ENCODE data around the gene RWDD4.

The RWDD4 gene

GRCh38 chr4:183610033-183610432 lies 49.0 kb downstream of the RWDD4 start:
- ATAC-seq (ENCODE audit: low read depth) (peak; percentile 29; the same call in 1 of the 3 replicates), DNase-seq (ENCODE audit: low spot score) (no peak)
- no peaks in the 10 kb centered on the region for H3K9me3 ChIP-seq (ENCODE audit: severe bottlenecking)
- no peaks in the 10 kb centered on the region for H3K27me3 ChIP-seq (ENCODE audit: insufficient read depth, poor library complexity, severe bottlenecking)
- H3K4me3 ChIP-seq (ENCODE audit: severe bottlenecking) = no peak overlapping the region
- peaks cover 4% of the 10 kb centered on the region for H3K4me1 ChIP-seq (ENCODE audit: insufficient read depth, poor library complexity, severe bottlenecking)
- H3K36me3 ChIP-seq (ENCODE audit: low read depth) = no peaks in the 10 kb centered on the region
- no peak for TF ChIP-seq CTCF (IDR thresholded peaks at IDR 0.05; ENCODE audit: poor library complexity, severe bottlenecking)
- no peak overlapping the region for H3K27ac ChIP-seq (ENCODE audit: poor library complexity, severe bottlenecking)

- no peak for DNase-seq (ENCODE audit: low spot score)
These were observed 49.8 kb downstream of the RWDD4 start for GRCh38 chr4:183609151-183609550.

GRCh38 chr4:183607894-183608293 lies 51.1 kb downstream of the RWDD4 start:
- no peak for TF ChIP-seq CTCF (IDR thresholded peaks at IDR 0.05; ENCODE audit: poor library complexity, severe bottlenecking)
- H3K36me3 ChIP-seq (ENCODE audit: low read depth) = no peaks in the 10 kb centered on the region
- H3K9me3 ChIP-seq (ENCODE audit: severe bottlenecking) = no peaks in the 10 kb centered on the region
- H3K4me3 ChIP-seq (ENCODE audit: severe bottlenecking) = no peak overlapping the region
- DNase-seq (ENCODE audit: low spot score) (no peak), ATAC-seq (ENCODE audit: low read depth) (peak; percentile 56; the same call in 2 of the 3 replicates)
- no peaks in the 10 kb centered on the region for H3K27me3 ChIP-seq (ENCODE audit: insufficient read depth, poor library complexity, severe bottlenecking)
- H3K4me1 ChIP-seq (ENCODE audit: insufficient read depth, poor library complexity, severe bottlenecking) = peaks cover 4% of the 10 kb centered on the region
- peak overlapping the region; percentile 11 for H3K27ac ChIP-seq (ENCODE audit: poor library complexity, severe bottlenecking)

More at GRCh38 chr4:183609151-183609550, 49.8 kb downstream of the RWDD4 start:
- no peak overlapping the region for H3K27ac ChIP-seq (ENCODE audit: poor library complexity, severe bottlenecking)
- TF ChIP-seq CTCF (IDR thresholded peaks at IDR 0.05; ENCODE audit: poor library complexity, severe bottlenecking) = no peak
- peaks cover 4% of the 10 kb centered on the region for H3K4me1 ChIP-seq (ENCODE audit: insufficient read depth, poor library complexity, severe bottlenecking)
- no peaks in the 10 kb centered on the region for H3K27me3 ChIP-seq (ENCODE audit: insufficient read depth, poor library complexity, severe bottlenecking)
- H3K9me3 ChIP-seq (ENCODE audit: severe bottlenecking) = no peaks in the 10 kb centered on the region
- ATAC-seq (ENCODE audit: low read depth) = no peak
- no peaks in the 10 kb centered on the region for H3K36me3 ChIP-seq (ENCODE audit: low read depth)
- H3K4me3 ChIP-seq (ENCODE audit: severe bottlenecking) = no peak overlapping the region

GRCh38 chr4:183602557-183603027 lies 56.4 kb downstream of the RWDD4 start:
- Histone ChIP-seq H3K27me3 (ENCODE audit: insufficient read depth, poor library complexity, severe bottlenecking) (no peaks in the 10 kb centered on the region), H3K27ac (ENCODE audit: poor library complexity, severe bottlenecking) (no peak overlapping the region), H3K4me1 (ENCODE audit: insufficient read depth, poor library complexity, severe bottlenecking) (peaks cover under 1% of the 10 kb centered on the region), H3K9me3 (ENCODE audit: severe bottlenecking) (no peaks in the 10 kb centered on the region), H3K36me3 (ENCODE audit: low read depth) (no peaks in the 10 kb centered on the region), H3K4me3 (ENCODE audit: severe bottlenecking) (no peak overlapping the region)
- peak; percentile 53 for TF ChIP-seq CTCF (IDR thresholded peaks at IDR 0.05; ENCODE audit: poor library complexity, severe bottlenecking)
- ATAC-seq (ENCODE audit: low read depth) = no peak
- no peak for DNase-seq (ENCODE audit: low spot score)

GRCh38 chr4:183601381-183601780 lies 57.6 kb downstream of the RWDD4 start:
- Histone ChIP-seq H3K27me3 (ENCODE audit: insufficient read depth, poor library complexity, severe bottlenecking) (no peaks in the 10 kb centered on the region), H3K27ac (ENCODE audit: poor library complexity, severe bottlenecking) (no peak overlapping the region), H3K9me3 (ENCODE audit: severe bottlenecking) (no peaks in the 10 kb centered on the region), H3K36me3 (ENCODE audit: low read depth) (no peaks in the 10 kb centered on the region), H3K4me3 (ENCODE audit: severe bottlenecking) (no peak overlapping the region), H3K4me1 (ENCODE audit: insufficient read depth, poor library complexity, severe bottlenecking) (no peaks in the 10 kb centered on the region)
- DNase-seq (ENCODE audit: low spot score) (no peak), ATAC-seq (ENCODE audit: low read depth) (no peak)
- no peak for TF ChIP-seq CTCF (IDR thresholded peaks at IDR 0.05; ENCODE audit: poor library complexity, severe bottlenecking)
